Measurements from ENCODE around the gene LCK. TPM values are rescaled to one million over a fixed set of nuclear protein-coding genes. Genes with fewer than 3 reads are reported as not detected.

LCK gene
- total and polyA plus RNA-seq, 9 of the 15 experiments (the other 6 are each of a cell fraction or from before 2014, with no cell fraction given): 0.04 to 0.47 (median 0.13) TPM; not detected in 6

- H2AFZ ChIP-seq (ENCODE audit: low read depth, low read length): no peak overlapping the region
Observed at GRCh38 chr1:32256473-32257226, 5.6 kb downstream of the LCK start.

More at GRCh38 chr1:32256473-32257226, 5.6 kb downstream of the LCK start:
- H3K9me3 ChIP-seq (replicated peaks; ENCODE audit: control insufficient read depth, insufficient read depth, low read depth, low read length): no peaks in the 10 kb centered on the region
- POLR2A ChIA-PET: interaction anchor here (0.6 to 2.2 kb wide), 6 partner anchors 10 to 92 kb away, joined by 3 to 9 read pairs (median 4); partner anchors contain the start of gene FAM167B
- FAIRE-seq (no peak), ATAC-seq (no peak), DNase-seq (ENCODE audit: extremely low read depth in 1 of 4, low spot score in 3 of 4) (no peak)
- H4K20me1 ChIP-seq (replicated peaks; ENCODE audit: control insufficient read depth, insufficient read depth, low read length): no peaks in the 10 kb centered on the region
- H3K36me3 ChIP-seq (ENCODE audit: control insufficient read depth, insufficient read depth, low read length): no peaks in the 10 kb centered on the region
- 28% methylated on average over 9 of the region's 9 CpGs for WGBS (ENCODE audit: insufficient coverage, low coverage, missing lambda C conversion rate)
- no peaks in the 10 kb centered on the region for H3K27me3 ChIP-seq (ENCODE audit: control insufficient read depth in 2 of 2, insufficient read depth in 2 of 2, low read length in 2 of 2)
- no peak overlapping the region for H3K27ac ChIP-seq (ENCODE audit: extremely low read depth, low read depth, low read length)
- no peaks in the 10 kb centered on the region for H3K79me2 ChIP-seq (ENCODE audit: control insufficient read depth, insufficient read depth, low read length)
- no TSS peak for BruUV-seq (replicated peaks)
- in situ Hi-C loops (cut with MboI) (no loop called here), intact Hi-C loops (cut with micrococcal nuclease) (no loop called here)
- no peaks in the 10 kb centered on the region for H3K9me1 ChIP-seq (ENCODE audit: control insufficient read depth, insufficient read depth, low read length)
- H3K9ac ChIP-seq (ENCODE audit: insufficient read depth in 1 of 2, low read depth in 2 of 2, low read length in 2 of 2): no peak overlapping the region
- TF ChIP-seq SAFB2 (IDR thresholded peaks at IDR 0.05; ENCODE audit: borderline replicate concordance, low read depth, low read length, severe bottlenecking) (no peak), MCM7 (IDR thresholded peaks at IDR 0.05) (no peak), SRSF3 (IDR thresholded peaks at IDR 0.05; ENCODE audit: insufficient read depth, low read length) (no peak), PREB (CRISPR knock-in tag; IDR thresholded peaks at IDR 0.05) (no peak), PHB (CRISPR knock-in tag; IDR thresholded peaks at IDR 0.05) (no peak), CREB3L1 (IDR thresholded peaks at IDR 0.05; ENCODE audit: borderline replicate concordance, low read depth) (no peak), HMGXB4 (CRISPR knock-in tag; IDR thresholded peaks at IDR 0.05) (no peak), TAF7 (tag; IDR thresholded peaks at IDR 0.05) (no peak), THRB (CRISPR knock-in tag; conservative IDR thresholded peaks at IDR 0.05) (no peak), MXD1 (CRISPR knock-in tag; IDR thresholded peaks at IDR 0.05; ENCODE audit: borderline replicate concordance, poor library complexity, severe bottlenecking) (no peak), CREB1 (IDR thresholded peaks at IDR 0.05) (no peak), CREB1 (CRISPR knock-in tag; IDR thresholded peaks at IDR 0.05) (no peak), KAT8 (IDR thresholded peaks at IDR 0.05; ENCODE audit: low read depth) (no peak)
- no peak overlapping the region for H3K4me2 ChIP-seq (ENCODE audit: insufficient read depth, low read length)
- no peak overlapping the region for H3K4me3 ChIP-seq
- peaks cover 8 to 9% of the 10 kb centered on the region in 2 experiments; a peak in 4 of 5 replicates for H3K4me1 ChIP-seq (replicated peaks in 1 of 2; ENCODE audit: control insufficient read depth in 2 of 2, insufficient read depth in 2 of 2, low read length in 2 of 2)
- CTCF ChIA-PET (ENCODE audit: low intra/inter-chr PET ratio): no interaction called here

Data from K562 (cell line).